HCT116 (cell line): ENCODE measurements around the gene MACC1. TPM values are rescaled to one million over a fixed set of nuclear protein-coding genes. Genes with fewer than 3 reads are reported as not detected.

Experiments
- ATAC-seq: fragments of 200-7000 bp; cut with Tn5 transposase; 2 replicates; pipeline ENCODE4 v1.9.1; 2020; ENCODE audit warnings: mild to moderate bottlenecking, moderate library complexity
- BruUV-seq: library from RNA; stranded (reverse); fragments of 400-500 nt; replicated peaks from 2 replicates; lab custom pipeline; 2021; lab: Mats Ljungman, UMichigan
- CTCF ChIA-PET: fragments of 300-600 bp; sonication (Branson Sonifier 250); formaldehyde crosslinking; loops from one replicate; lab custom pipeline; 2021; ENCODE audit warnings: antibody characterized with exemption; lab: Charles Lee
- POLR2A ChIA-PET: fragments of 300-600, 350-600 bp; sonication (Branson Sonifier 250); formaldehyde crosslinking; loops from one replicate; lab custom pipeline; 2021; ENCODE audit warnings: antibody characterized with exemption; lab: Charles Lee
- RAD21 ChIA-PET, 2 experiments: fragments of 300-600 bp; sonication (Branson Sonifier 250); formaldehyde crosslinking; loops; one replicate each; lab custom pipeline; 2023; ENCODE audit warnings: low total read pairs in 2 of 2; ENCODE audit not compliant: uncharacterized antibody in 2 of 2, unreplicated experiment in 2 of 2, low non-redundant PET in 1 of 2; lab: Charles Lee
- DNase-seq: peaks from one replicate; pipeline ENCODE4 v3.0.0-alpha.2; 2010; ENCODE audit warnings: low read depth, low spot score
- H2AFZ ChIP-seq: fragments of 200-600 bp; shearing (Covaris generic), sonication (generic); 2 replicates; pipeline ENCODE4 v1.6.1; 2017; ENCODE audit warnings: low read depth, mixed run types, mixed read lengths, antibody characterized with exemption, low read length; ENCODE audit not compliant: poor library complexity, severe bottlenecking
- H3K27ac ChIP-seq: 2 replicates; pipeline ENCODE4 v1.5.1; 2012; ENCODE audit warnings: low read depth, low read length
- H3K27me3 ChIP-seq: fragments of 200-600 bp; sonication (generic); 2 replicates; pipeline ENCODE4 v1.6.1; 2016; ENCODE audit warnings: mixed run types, low read length, mixed read lengths; ENCODE audit not compliant: insufficient read depth
- H3K36me3 ChIP-seq, 2 experiments: fragments of 200-500 bp in 1 of 2; fragments of 200-600 bp in 1 of 2; sonication (Bioruptor generic) in 1 of 2; sonication (generic) in 1 of 2; 2 replicates each; pipeline versions ENCODE4 v1.5.1 to v1.6.1; 2014 to 2016; ENCODE audit warnings: low read length in 2 of 2, inconsistent platforms in 1 of 2, mixed read lengths in 1 of 2, mixed run types in 1 of 2; ENCODE audit not compliant: insufficient read depth in 2 of 2, control insufficient read depth in 1 of 2
- H3K4me1 ChIP-seq, 2 experiments: fragments of 200-600 bp in 1 of 2; sonication (generic) in 1 of 2; 2 replicates each; pipeline versions ENCODE4 v1.5.1 to v1.6.1; 2012 to 2017; ENCODE audit warnings: low read length in 2 of 2, inconsistent platforms in 1 of 2, mild to moderate bottlenecking in 1 of 2, mixed read lengths in 1 of 2, mixed run types in 1 of 2, moderate library complexity in 1 of 2; ENCODE audit not compliant: insufficient read depth in 2 of 2, control insufficient read depth in 1 of 2
- H3K4me2 ChIP-seq: fragments of 200-600 bp; sonication (generic); 2 replicates; pipeline ENCODE4 v1.6.1; 2017; ENCODE audit warnings: mixed run types, low read length, mixed read lengths
- H3K4me3 ChIP-seq, 2 experiments: fragments of 200-600 bp in 1 of 2; sonication (generic) in 1 of 2; replicated peaks in 1 of 2; 2 replicates each; pipeline ENCODE4 v1.5.1; 2011 to 2016; ENCODE audit warnings: low read length in 2 of 2, control low read depth in 1 of 2, low read depth in 1 of 2, mild to moderate bottlenecking in 1 of 2, mixed read lengths in 1 of 2, mixed run types in 1 of 2
- H3K79me2 ChIP-seq: fragments of 200-600 bp; sonication (generic); 2 replicates; pipeline ENCODE4 v1.6.1; 2017; ENCODE audit warnings: mild to moderate bottlenecking, mixed run types, low read length, moderate library complexity, mixed read lengths; ENCODE audit not compliant: insufficient read depth
- H3K9ac ChIP-seq: fragments of 200-600 bp; sonication (generic); 2 replicates; pipeline ENCODE4 v1.6.1; 2016; ENCODE audit warnings: low read length, mixed read lengths
- H3K9me2 ChIP-seq: fragments of 200-600 bp; sonication (generic), shearing (Covaris generic); 2 replicates; pipeline ENCODE4 v1.6.1; 2017; ENCODE audit warnings: mixed run types, mild to moderate bottlenecking, moderate library complexity; ENCODE audit not compliant: insufficient read depth
- H3K9me3 ChIP-seq, 2 experiments: fragments of 200-500 bp in 1 of 2; fragments of 200-600 bp in 1 of 2; sonication (Bioruptor generic) in 1 of 2; sonication (generic) in 1 of 2; 2 replicates each; pipeline ENCODE4 v1.6.1; 2014 to 2017; ENCODE audit warnings: low read length in 2 of 2, mixed read lengths in 2 of 2, inconsistent platforms in 1 of 2, low read depth in 1 of 2, mild to moderate bottlenecking in 1 of 2, mixed run types in 1 of 2, moderate library complexity in 1 of 2; ENCODE audit not compliant: control insufficient read depth in 1 of 2, insufficient read depth in 1 of 2
- H4K20me1 ChIP-seq: fragments of 200-600 bp; sonication (generic), shearing (Covaris generic); 2 replicates; pipeline ENCODE4 v1.6.1; 2017; ENCODE audit warnings: mixed run types, mild to moderate bottlenecking, moderate library complexity; ENCODE audit not compliant: insufficient read depth
- CBX3 ChIP-seq: IDR thresholded peaks from 2 replicates; pipeline ENCODE4 v1.6.1; 2012; ENCODE audit warnings: low read depth
- ELF1 ChIP-seq: IDR thresholded peaks from 2 replicates; pipeline ENCODE4 v1.6.1; 2012; ENCODE audit warnings: low read depth, borderline replicate concordance
- EZH2 ChIP-seq: fragments of 200-600 bp; sonication (generic); IDR thresholded peaks from 2 replicates; pipeline ENCODE4 v1.6.1; 2017; ENCODE audit warnings: antibody characterized with exemption, mixed run types
- EZH2phosphoT487 ChIP-seq: fragments of 200-600 bp; IDR thresholded peaks from 2 replicates; pipeline ENCODE4 v1.6.1; 2018; ENCODE audit warnings: antibody characterized with exemption, borderline replicate concordance
- SRF ChIP-seq: IDR thresholded peaks from 2 replicates; pipeline ENCODE4 v1.6.1; 2012; ENCODE audit warnings: low read depth
- ZFX ChIP-seq: fragments of 450-650 bp; IDR thresholded peaks from 2 replicates; pipeline ENCODE4 v1.6.1; 2017
- intact Hi-C: fragments of 100-400 bp; cut with micrococcal nuclease; formaldehyde crosslinking; loops from 2 replicates; pipeline ENCODE4 v1.10.0; 2022
- total RNA-seq: library from RNA; stranded (reverse); gene quantifications from one replicate; pipeline ENCODE4 v1.2.1, GENCODE V29; 2021; ENCODE audit not compliant: unreplicated experiment
- TF ChIP-seq, protein P1 (sequence below): IDR thresholded peaks from 2 replicates; pipeline ENCODE4 v1.6.1; 2012
- TF ChIP-seq, protein P2 (sequence below): IDR thresholded peaks from 2 replicates; pipeline ENCODE4 v1.6.1; 2011; ENCODE audit warnings: mild to moderate bottlenecking, low read length, moderate library complexity; ENCODE audit not compliant: insufficient replicate concordance; ENCODE audit errors: extremely low read depth
- TF ChIP-seq, protein P3 (sequence below): IDR thresholded peaks from 2 replicates; pipeline ENCODE4 v1.6.1; 2012

Gene MACC1
- total RNA-seq, 1 experiment from 2014 or later = 9.8 TPM

DNA sequence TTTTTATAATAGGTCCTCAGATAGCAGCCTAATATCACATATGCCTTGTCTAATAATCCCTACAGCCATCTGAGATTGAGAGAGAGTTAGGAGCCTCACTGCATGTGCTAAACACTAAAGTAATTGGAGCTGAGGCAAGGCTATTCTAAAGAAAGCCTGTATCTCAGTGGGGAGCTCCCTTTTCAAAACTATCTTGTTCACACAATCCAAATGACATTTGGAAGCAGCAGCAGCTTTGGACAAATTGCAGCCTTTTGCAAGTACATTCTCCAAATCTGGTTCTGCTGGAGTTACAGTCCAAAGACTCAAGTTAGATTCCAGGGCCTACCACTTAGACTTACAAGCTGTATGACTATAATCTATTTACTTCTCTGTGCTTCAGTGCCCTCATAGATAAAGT, 104.5 kb downstream of the MACC1 start:
- no peaks in the 10 kb centered on the region for H3K79me2 ChIP-seq
- no peaks in the 10 kb centered on the region for H3K36me3 ChIP-seq
- POLR2A ChIA-PET = interaction anchor here (0.6 kb wide), 1 partner anchor 34 kb away, joined by 5 read pairs; no protein-coding TSS in a partner anchor
- no peaks in the 10 kb centered on the region for H3K9me3 ChIP-seq
- no peak overlapping the region for H2AFZ ChIP-seq
- no peak overlapping the region for H3K27ac ChIP-seq
- no peak for TF ChIP-seq EZH2phosphoT487
- TF ChIP-seq, protein P1, sequence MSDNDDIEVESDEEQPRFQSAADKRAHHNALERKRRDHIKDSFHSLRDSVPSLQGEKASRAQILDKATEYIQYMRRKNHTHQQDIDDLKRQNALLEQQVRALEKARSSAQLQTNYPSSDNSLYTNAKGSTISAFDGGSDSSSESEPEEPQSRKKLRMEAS = no peak
- RAD21 ChIA-PET = no interaction called here
- intact Hi-C loops = no loop called here
- no peaks in the 10 kb centered on the region for H3K9me2 ChIP-seq
- DNase-seq = no peak
- no peak for ATAC-seq
- H3K27me3 ChIP-seq = no peaks in the 10 kb centered on the region
- H3K4me1 ChIP-seq = no peaks in the 10 kb centered on the region
- no TSS peak for BruUV-seq
- CTCF ChIA-PET = interaction anchor here (0.7 kb wide), 1 partner anchor 61 kb away, joined by 3 read pairs; no protein-coding TSS in a partner anchor
- H3K9ac ChIP-seq = no peak overlapping the region
- H3K4me2 ChIP-seq = no peak overlapping the region
- H3K4me3 ChIP-seq = no peak overlapping the region
- no peaks in the 10 kb centered on the region for H4K20me1 ChIP-seq

DNA sequence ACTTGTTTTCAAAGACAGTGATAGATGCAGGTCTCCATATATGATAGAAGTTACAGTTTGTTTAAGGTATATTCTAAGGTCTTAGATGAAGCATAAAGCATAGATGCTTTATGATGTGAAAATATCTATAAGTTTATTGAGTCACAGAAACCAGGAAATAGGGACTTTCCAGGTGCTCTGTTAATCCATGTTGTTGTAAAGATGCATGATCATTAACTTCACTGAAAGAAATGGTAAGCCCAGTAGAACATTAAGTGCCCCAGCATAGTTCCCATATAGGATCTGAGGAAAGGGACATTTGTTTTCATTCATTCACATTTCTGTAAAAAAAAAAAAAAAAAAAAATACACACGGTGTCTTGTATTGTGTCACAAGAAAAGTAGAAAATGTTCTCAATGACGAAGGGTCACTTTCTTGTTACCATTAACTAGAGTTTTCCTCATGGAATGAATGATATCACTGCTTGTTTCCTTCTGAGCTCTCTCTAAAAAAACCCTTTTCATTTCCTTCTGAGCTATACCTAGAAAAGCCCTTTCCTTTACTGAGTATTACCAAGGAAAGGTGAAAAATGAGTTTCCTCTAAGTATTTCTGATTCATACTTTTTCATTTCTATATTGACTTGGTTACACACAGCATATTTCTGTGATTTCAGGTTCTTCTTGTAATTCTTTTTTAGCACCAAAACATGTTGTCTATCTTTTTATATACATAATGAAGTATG, 105.2 kb downstream of the MACC1 start:
- H3K4me1 ChIP-seq = no peaks in the 10 kb centered on the region
- H3K4me2 ChIP-seq = no peak overlapping the region
- BruUV-seq = no TSS peak
- H3K27ac ChIP-seq = no peak overlapping the region
- H3K9ac ChIP-seq = no peak overlapping the region
- ATAC-seq (no peak), DNase-seq (no peak)
- H3K79me2 ChIP-seq = no peaks in the 10 kb centered on the region
- RAD21 ChIA-PET = no interaction called here
- intact Hi-C loops = no loop called here
- H3K27me3 ChIP-seq = no peaks in the 10 kb centered on the region
- no peak overlapping the region for H3K4me3 ChIP-seq
- H3K36me3 ChIP-seq = no peaks in the 10 kb centered on the region
- CTCF ChIA-PET = interaction anchor here (0.7 kb wide), 1 partner anchor 62 kb away, joined by 3 read pairs; no protein-coding TSS in a partner anchor
- no peaks in the 10 kb centered on the region for H4K20me1 ChIP-seq
- TF ChIP-seq CBX3 (no peak), EZH2 (no peak), SRF (no peak), ZFX (no peak), ELF1 (no peak)
- TF ChIP-seq, protein P2, sequence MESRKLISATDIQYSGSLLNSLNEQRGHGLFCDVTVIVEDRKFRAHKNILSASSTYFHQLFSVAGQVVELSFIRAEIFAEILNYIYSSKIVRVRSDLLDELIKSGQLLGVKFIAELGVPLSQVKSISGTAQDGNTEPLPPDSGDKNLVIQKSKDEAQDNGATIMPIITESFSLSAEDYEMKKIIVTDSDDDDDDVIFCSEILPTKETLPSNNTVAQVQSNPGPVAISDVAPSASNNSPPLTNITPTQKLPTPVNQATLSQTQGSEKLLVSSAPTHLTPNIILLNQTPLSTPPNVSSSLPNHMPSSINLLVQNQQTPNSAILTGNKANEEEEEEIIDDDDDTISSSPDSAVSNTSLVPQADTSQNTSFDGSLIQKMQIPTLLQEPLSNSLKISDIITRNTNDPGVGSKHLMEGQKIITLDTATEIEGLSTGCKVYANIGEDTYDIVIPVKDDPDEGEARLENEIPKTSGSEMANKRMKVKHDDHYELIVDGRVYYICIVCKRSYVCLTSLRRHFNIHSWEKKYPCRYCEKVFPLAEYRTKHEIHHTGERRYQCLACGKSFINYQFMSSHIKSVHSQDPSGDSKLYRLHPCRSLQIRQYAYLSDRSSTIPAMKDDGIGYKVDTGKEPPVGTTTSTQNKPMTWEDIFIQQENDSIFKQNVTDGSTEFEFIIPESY = no peak
- TF ChIP-seq, protein P3, sequence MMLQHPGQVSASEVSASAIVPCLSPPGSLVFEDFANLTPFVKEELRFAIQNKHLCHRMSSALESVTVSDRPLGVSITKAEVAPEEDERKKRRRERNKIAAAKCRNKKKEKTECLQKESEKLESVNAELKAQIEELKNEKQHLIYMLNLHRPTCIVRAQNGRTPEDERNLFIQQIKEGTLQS = no peak
- H3K9me2 ChIP-seq = no peaks in the 10 kb centered on the region
- no peak overlapping the region for H2AFZ ChIP-seq
- H3K9me3 ChIP-seq = no peaks in the 10 kb centered on the region
- POLR2A ChIA-PET = no interaction called here
